HFF-Myc (cell line): ENCODE results near the gene PROK1.

ENCODE experiments used
- DNase-seq: peaks from one replicate; pipeline ENCODE4 v3.0.0-alpha.2; 2011; ENCODE audit warnings: low read depth; ENCODE audit errors: extremely low read depth
- H3K4me3 ChIP-seq: replicated peaks from 2 replicates; pipeline ENCODE4 v1.5.1; 2011; ENCODE audit warnings: low read depth, mild to moderate bottlenecking, control low read depth, low read length
- CTCF ChIP-seq: IDR thresholded peaks from 2 replicates; pipeline ENCODE4 v1.5.1; 2012; ENCODE audit warnings: mild to moderate bottlenecking, low read depth, low read length, control low read depth; ENCODE audit errors: missing control alignments

Gene PROK1

DNA sequence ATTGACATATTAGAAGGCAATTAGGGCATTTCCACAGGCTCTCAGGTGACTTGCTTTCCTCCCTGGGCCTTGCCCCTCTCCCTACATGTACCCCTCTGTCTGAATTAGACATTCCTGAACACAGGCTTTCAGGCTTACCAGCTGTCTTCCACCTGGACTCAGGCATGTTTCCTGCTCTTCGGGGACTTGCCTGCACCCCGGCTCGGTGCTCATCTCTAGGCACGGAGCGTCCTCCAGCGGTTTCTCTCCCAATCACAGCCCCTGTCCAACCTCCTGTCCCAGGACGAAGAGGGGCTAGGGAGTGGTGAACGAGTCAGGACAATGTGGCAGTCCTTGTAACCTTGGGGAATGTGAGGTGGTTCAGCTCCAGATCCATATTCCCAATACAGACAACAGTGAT is 4.2 kb downstream of the PROK1 start:
- no peak for DNase-seq

DNA sequence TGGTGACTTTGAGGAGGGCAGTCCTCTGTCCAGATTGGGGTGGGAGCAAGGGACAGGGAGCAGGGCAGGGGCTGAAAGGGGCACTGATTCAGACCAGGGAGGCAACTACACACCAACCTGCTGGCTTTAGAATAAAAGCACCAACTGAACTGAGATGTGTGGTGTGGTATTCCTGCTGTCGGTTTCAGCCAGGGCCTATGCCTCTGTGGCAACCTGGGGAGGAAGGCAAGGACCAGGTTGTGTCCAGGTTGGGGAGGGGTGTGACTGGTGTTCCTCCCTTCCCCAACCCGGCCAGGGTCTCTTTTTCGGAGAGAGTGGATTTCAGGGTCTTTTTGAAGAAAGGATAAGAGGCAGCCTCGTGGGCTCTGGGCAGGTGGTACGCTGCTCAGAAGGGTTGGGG is 6.3 kb downstream of the PROK1 start:
- no peak overlapping the region for H3K4me3 ChIP-seq
- no peak for TF ChIP-seq CTCF
- DNase-seq, result no peak

More for the DNA sequence above, 4.2 kb downstream of the PROK1 start:
- TF ChIP-seq CTCF, result peak; percentile 6
- H3K4me3 ChIP-seq, result no peak overlapping the region

- no peak overlapping the region for H3K4me3 ChIP-seq
- peak; percentile 48 for DNase-seq
- TF ChIP-seq CTCF, result peak; percentile 95
Observed at GRCh38 chr1:110460253-110461220, 9.6 kb downstream of the PROK1 start.

GRCh38 chr1:110462093-110462492 is 11.1 kb downstream of the PROK1 start:
- no peak for TF ChIP-seq CTCF
- no peak overlapping the region for H3K4me3 ChIP-seq
- DNase-seq, result no peak

GRCh38 chr1:110462964-110463363 is 12.0 kb downstream of the PROK1 start:
- no peak for DNase-seq
- no peak for TF ChIP-seq CTCF
- H3K4me3 ChIP-seq, result no peak overlapping the region

DNA sequence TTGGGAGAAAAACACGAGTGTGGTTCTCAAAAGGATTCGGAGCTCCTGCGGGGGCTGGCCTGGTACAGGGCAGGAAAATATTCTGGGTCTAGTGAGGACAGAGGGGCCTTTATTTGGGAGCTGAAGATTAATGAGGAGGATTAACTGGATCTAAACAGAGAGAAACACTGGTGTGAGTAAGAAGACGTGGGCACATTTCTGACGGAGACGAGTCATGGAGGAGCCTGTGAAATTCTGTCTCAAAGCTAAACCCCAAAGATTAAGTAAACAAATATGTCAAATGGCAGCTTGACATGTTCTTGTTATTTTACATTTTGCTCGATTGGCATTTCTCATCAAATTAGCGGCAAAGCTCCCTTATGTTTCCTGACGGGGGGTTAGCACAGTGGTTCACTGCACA is 12.8 kb downstream of the PROK1 start:
- no peak overlapping the region for H3K4me3 ChIP-seq
- no peak for DNase-seq
- no peak for TF ChIP-seq CTCF
